Esophagus mucosa (tissue), 1 donor: ENCODE measurements around the gene C14orf119. TPM values are rescaled to one million over a fixed set of nuclear protein-coding genes. Genes with fewer than 3 reads are reported as not detected.

Experiments used
- total RNA-seq: library from RNA; stranded (reverse); gene quantifications from one replicate; pipeline ENCODE4 v1.2.4, GENCODE V29; 2023
- donor health status: DM: yes; HTN: yes; CAD: no.

The C14orf119 gene
- total RNA-seq, 1 donor from 2014 or later = 34.7 TPM

Other genes with a start within 250 kb of the C14orf119 start
- gene LRP10, start 223.8 kb upstream of the C14orf119 start, total RNA-seq = 173 TPM
- 0.32 TPM for gene REM2, start 212.3 kb upstream of the C14orf119 start, total RNA-seq
- gene RBM23, start 176.4 kb upstream of the C14orf119 start, total RNA-seq = 35.4 TPM
- 65.4 TPM for gene PRMT5, start 166.1 kb upstream of the C14orf119 start, total RNA-seq
- gene HAUS4, start 138.4 kb upstream of the C14orf119 start, total RNA-seq = 32.9 TPM
- 26.6 TPM for gene AJUBA, start 113.0 kb upstream of the C14orf119 start, total RNA-seq
- 4.6 TPM for gene C14orf93, start 85.4 kb upstream of the C14orf119 start, total RNA-seq
- gene PSMB5, start 60.6 kb upstream of the C14orf119 start, total RNA-seq = 105 TPM
- gene PSMB11, start 53.3 kb upstream of the C14orf119 start, total RNA-seq = not detected
- 3.4 TPM for gene CDH24, start 38.0 kb upstream of the C14orf119 start, total RNA-seq
- gene ACIN1, start 369 bp upstream of the C14orf119 start, total RNA-seq = 82.5 TPM
- not detected for gene CIROP, start 9.5 kb downstream of the C14orf119 start, total RNA-seq
- not detected for gene CEBPE, start 23.8 kb downstream of the C14orf119 start, total RNA-seq
- 51.1 TPM for gene SLC7A8, start 88.2 kb downstream of the C14orf119 start, total RNA-seq
- gene RNF212B, start 142.4 kb downstream of the C14orf119 start, total RNA-seq = not detected
- gene HOMEZ, start 190.6 kb downstream of the C14orf119 start, total RNA-seq = 9.6 TPM
- 5.1 TPM for gene PPP1R3E, start 207.4 kb downstream of the C14orf119 start, total RNA-seq
- 29.1 TPM for gene BCL2L2, start 211.3 kb downstream of the C14orf119 start, total RNA-seq
- gene PABPN1, start 226.0 kb downstream of the C14orf119 start, total RNA-seq = 77.7 TPM